HG03442 (cell line): ENCODE results near the gene NOL3.
"Not testable (repeated sequence)": the region's sequence is repeated elsewhere in the genome, so short reads cannot be mapped to it uniquely, and the experiment has no call there.

Source experiments
- ATAC-seq: cut with Tn5 transposase; IDR thresholded peaks from one replicate; pipeline ENCODE4 v1.9.1; 2021; ENCODE audit warnings: mild to moderate bottlenecking, moderate library complexity; ENCODE audit not compliant: unreplicated experiment

Gene NOL3

GRCh38 chr16:67170168-67170948 is at the start of gene NOL3:
Gene NOL3, plus strand, starts transcription at chr16:67170538.
- peak; percentile 46 for ATAC-seq

GRCh38 chr16:67122799-67123198 is 47.5 kb upstream of the NOL3 start:
- not testable (repeated sequence) for ATAC-seq

GRCh38 chr16:67128417-67128816 is 41.9 kb upstream of the NOL3 start:
- no peak for ATAC-seq

GRCh38 chr16:67128887-67129286 is 41.5 kb upstream of the NOL3 start:
- ATAC-seq: no peak

- ATAC-seq: no peak
Measured at GRCh38 chr16:67129422-67129821, 40.9 kb upstream of the NOL3 start.

GRCh38 chr16:67137605-67138004 is 32.7 kb upstream of the NOL3 start:
- ATAC-seq: no peak

- ATAC-seq: no peak
Measured at GRCh38 chr16:67141391-67141790, 28.9 kb upstream of the NOL3 start.

GRCh38 chr16:67142342-67142741 is 28.0 kb upstream of the NOL3 start:
- no peak for ATAC-seq

- no peak for ATAC-seq
Measured at GRCh38 chr16:67144943-67145342, 25.4 kb upstream of the NOL3 start.

GRCh38 chr16:67145746-67146145 is 24.6 kb upstream of the NOL3 start:
- ATAC-seq: no peak

GRCh38 chr16:67146523-67147357 is 23.6 kb upstream of the NOL3 start:
- no peak for ATAC-seq

GRCh38 chr16:67147437-67148140 is 22.7 kb upstream of the NOL3 start:
- ATAC-seq: no peak

- no peak for ATAC-seq
Measured at GRCh38 chr16:67148221-67148620, 22.1 kb upstream of the NOL3 start.

GRCh38 chr16:67148656-67149275 is 21.6 kb upstream of the NOL3 start:
- ATAC-seq: no peak

GRCh38 chr16:67149276-67150046 is 20.9 kb upstream of the NOL3 start:
- no peak for ATAC-seq

- ATAC-seq: peak; percentile 42
Measured at GRCh38 chr16:67150047-67150832, 20.1 kb upstream of the NOL3 start.

GRCh38 chr16:67150833-67151396 is 19.4 kb upstream of the NOL3 start, which contains the start of gene B3GNT9:
Gene B3GNT9, minus strand, starts transcription at chr16:67150998. Its CDS starts 513 bp downstream, at chr16:67150485.
- peak; percentile 49 for ATAC-seq

- no peak for ATAC-seq
Measured at GRCh38 chr16:67151431-67152097, 18.8 kb upstream of the NOL3 start.
